ENCODE results near the gene NRM.

Gene NRM

GRCh38 chr6:30647242-30648116, 43.3 kb downstream of the NRM start:
- peaks cover 62% of the 10 kb centered on the region for H3K79me2 ChIP-seq (ENCODE audit: insufficient read depth, low read length)
- DNase-seq (peak; percentile 74), ATAC-seq (ENCODE audit: insufficient read depth, low read depth) (peak; percentile 79)
- H3K4me2 ChIP-seq (ENCODE audit: insufficient read depth, low read length) = peak overlapping the region; percentile 68
- peak overlapping the region; percentile 95 for H2AFZ ChIP-seq (ENCODE audit: low read depth, low read length)
- H3K9ac ChIP-seq (ENCODE audit: low read depth, low read length) = peak overlapping the region; percentile 96
- H3K4me1 ChIP-seq (ENCODE audit: insufficient read depth, low read length) = peaks cover 32% of the 10 kb centered on the region
- H3K9me3 ChIP-seq (ENCODE audit: insufficient read depth, low read length, severe bottlenecking) = no peaks in the 10 kb centered on the region
- peaks cover 9% of the 10 kb centered on the region; the same call in 1 of the 2 replicates for H4K20me1 ChIP-seq (ENCODE audit: insufficient read depth, low read length)
- H3K27me3 ChIP-seq (ENCODE audit: insufficient read depth, low read length, poor library complexity) = no peaks in the 10 kb centered on the region
- H3K27ac ChIP-seq (ENCODE audit: low read length) = peak overlapping the region; percentile 95
- peak overlapping the region; percentile 94 to 98 for H3K4me3 ChIP-seq (ENCODE audit: low read depth in 1 of 2, low read length in 2 of 2)
- H3K36me3 ChIP-seq (ENCODE audit: insufficient read depth, low read length) = peaks cover 61% of the 10 kb centered on the region
- TF ChIP-seq CTCF (IDR thresholded peaks at IDR 0.05; ENCODE audit: borderline replicate concordance, extremely low read depth, low read length, poor library complexity, severe bottlenecking) = no peak
- no peak for TF ChIP-seq EZH2 (IDR thresholded peaks at IDR 0.05; ENCODE audit: borderline replicate concordance, low read depth, low read length, severe bottlenecking)

DNA sequence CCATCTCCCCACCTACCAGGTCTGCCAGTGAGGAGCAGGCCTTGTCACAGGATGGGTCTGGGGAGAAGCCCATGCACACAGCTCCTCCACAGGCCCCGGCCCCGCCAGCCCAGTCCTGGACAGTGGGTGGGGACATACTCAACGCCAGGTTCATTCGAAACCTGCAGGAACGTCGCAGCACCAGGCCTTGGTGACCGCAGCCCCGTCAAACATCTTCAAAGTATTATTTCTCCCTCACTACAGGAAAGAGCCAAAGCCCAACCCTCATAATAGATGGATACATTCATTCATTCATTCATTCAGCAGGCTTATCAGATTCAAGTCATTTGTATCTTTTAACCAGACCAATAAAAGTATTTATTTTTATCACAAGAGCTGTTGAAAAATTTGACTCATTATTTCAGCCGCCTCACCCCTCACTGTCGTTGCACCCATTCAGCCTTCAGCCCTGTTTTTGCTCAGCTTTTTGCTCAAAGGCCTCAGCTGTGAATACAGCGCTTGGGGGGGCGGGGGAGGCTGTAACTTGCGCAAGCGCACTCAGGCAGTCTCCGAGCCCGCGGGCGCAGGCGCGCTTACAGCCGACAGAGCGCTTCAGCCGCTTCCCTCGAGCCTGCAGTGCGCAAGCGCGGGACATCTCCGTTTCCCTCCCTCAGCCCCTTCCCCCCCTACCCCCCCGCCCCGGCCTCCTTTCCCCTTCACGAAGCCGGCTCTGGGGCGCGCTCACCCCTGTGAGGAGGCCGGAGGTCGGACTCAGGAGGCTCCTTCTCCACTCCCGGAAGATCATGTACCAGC, 44.1 kb downstream of the NRM start, which contains the start of gene C6orf136:
Gene C6orf136, plus strand, starts transcription at position 684 of the 792 bp plus-strand sequence. Its CDS starts 99 bp downstream, at position 783.
- TF ChIP-seq EZH2 (IDR thresholded peaks at IDR 0.05; ENCODE audit: borderline replicate concordance, low read depth, low read length, severe bottlenecking) (no peak), CTCF (IDR thresholded peaks at IDR 0.05; ENCODE audit: borderline replicate concordance, extremely low read depth, low read length, poor library complexity, severe bottlenecking) (no peak)
- ATAC-seq (ENCODE audit: insufficient read depth, low read depth) = peak; percentile 78
- H2AFZ ChIP-seq (ENCODE audit: low read depth, low read length) = peak within 1 kb of the TSS; percentile 95

GRCh38 chr6:30645989-30646388, 44.8 kb downstream of the NRM start:
- Histone ChIP-seq H3K27ac (ENCODE audit: low read length) (peak overlapping the region; percentile 19), H3K4me3 (ENCODE audit: low read depth in 1 of 2, low read length in 2 of 2) (peak overlapping the region in 1 of 2 experiments; percentile 98; a peak in 2 of 4 replicates), H2AFZ (ENCODE audit: low read depth, low read length) (no peak overlapping the region), H3K9me3 (ENCODE audit: insufficient read depth, low read length, severe bottlenecking) (no peaks in the 10 kb centered on the region), H3K27me3 (ENCODE audit: insufficient read depth, low read length, poor library complexity) (no peaks in the 10 kb centered on the region), H4K20me1 (ENCODE audit: insufficient read depth, low read length) (peaks cover 9% of the 10 kb centered on the region; the same call in 1 of the 2 replicates), H3K4me1 (ENCODE audit: insufficient read depth, low read length) (peaks cover 32% of the 10 kb centered on the region), H3K79me2 (ENCODE audit: insufficient read depth, low read length) (peaks cover 62% of the 10 kb centered on the region), H3K36me3 (ENCODE audit: insufficient read depth, low read length) (peaks cover 60% of the 10 kb centered on the region), H3K9ac (ENCODE audit: low read depth, low read length) (peak overlapping the region; percentile 96), H3K4me2 (ENCODE audit: insufficient read depth, low read length) (peak overlapping the region; percentile 68)
- DNase-seq (no peak), ATAC-seq (ENCODE audit: insufficient read depth, low read depth) (no peak)
- TF ChIP-seq CTCF (IDR thresholded peaks at IDR 0.05; ENCODE audit: borderline replicate concordance, extremely low read depth, low read length, poor library complexity, severe bottlenecking) (no peak), EZH2 (IDR thresholded peaks at IDR 0.05; ENCODE audit: borderline replicate concordance, low read depth, low read length, severe bottlenecking) (no peak)

More for the DNA sequence above, 44.1 kb downstream of the NRM start, which contains the start of gene C6orf136:
- peak; percentile 95 for DNase-seq
- Histone ChIP-seq H3K9me3 (ENCODE audit: insufficient read depth, low read length, severe bottlenecking) (no peaks in the 10 kb centered on the region), H3K27ac (ENCODE audit: low read length) (peak within 1 kb of the TSS; percentile 95), H3K4me3 (ENCODE audit: low read depth in 1 of 2, low read length in 2 of 2) (peak within 1 kb of the TSS; percentile 94 to 98), H3K79me2 (ENCODE audit: insufficient read depth, low read length) (peaks cover 62% of the 10 kb centered on the region), H3K36me3 (ENCODE audit: insufficient read depth, low read length) (peaks cover 59% of the 10 kb centered on the region), H3K9ac (ENCODE audit: low read depth, low read length) (peak within 1 kb of the TSS; percentile 96), H4K20me1 (ENCODE audit: insufficient read depth, low read length) (peaks cover 9% of the 10 kb centered on the region; the same call in 1 of the 2 replicates), H3K4me1 (ENCODE audit: insufficient read depth, low read length) (peaks cover 32% of the 10 kb centered on the region), H3K4me2 (ENCODE audit: insufficient read depth, low read length) (peak within 1 kb of the TSS; percentile 68), H3K27me3 (ENCODE audit: insufficient read depth, low read length, poor library complexity) (no peaks in the 10 kb centered on the region)
